UCSD-AML1 (cell line): ENCODE measurements around the gene USH2A.
"Not testable (repeated sequence)": the region's sequence is repeated elsewhere in the genome, so short reads cannot be mapped to it uniquely, and the experiment has no call there.

Source experiments
- DNase-seq: peaks from one replicate; lab custom pipeline; 2025; ENCODE audit not compliant: unreplicated experiment; lab: John Stamatoyannopoulos, UW

USH2A gene

DNA sequence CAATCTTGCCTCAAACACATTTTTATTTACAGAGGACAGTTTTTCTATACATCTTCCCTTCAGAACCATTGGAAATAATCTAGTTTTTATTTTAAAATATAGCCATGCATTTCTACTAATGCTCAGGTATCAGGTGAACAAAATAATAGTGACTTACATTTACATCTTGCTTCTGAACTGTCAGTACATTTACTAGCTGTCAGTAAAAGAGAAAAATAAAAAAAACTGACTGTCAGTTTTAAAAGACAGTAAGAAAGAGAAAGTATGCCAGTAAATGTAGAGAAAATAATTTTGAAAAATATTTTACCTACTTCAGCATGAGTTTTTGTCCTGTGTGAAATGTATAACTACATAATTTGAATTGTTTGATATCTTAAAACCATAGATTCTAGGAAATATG, 33.5 kb downstream of the USH2A start:
- DNase-seq = no peak

DNA sequence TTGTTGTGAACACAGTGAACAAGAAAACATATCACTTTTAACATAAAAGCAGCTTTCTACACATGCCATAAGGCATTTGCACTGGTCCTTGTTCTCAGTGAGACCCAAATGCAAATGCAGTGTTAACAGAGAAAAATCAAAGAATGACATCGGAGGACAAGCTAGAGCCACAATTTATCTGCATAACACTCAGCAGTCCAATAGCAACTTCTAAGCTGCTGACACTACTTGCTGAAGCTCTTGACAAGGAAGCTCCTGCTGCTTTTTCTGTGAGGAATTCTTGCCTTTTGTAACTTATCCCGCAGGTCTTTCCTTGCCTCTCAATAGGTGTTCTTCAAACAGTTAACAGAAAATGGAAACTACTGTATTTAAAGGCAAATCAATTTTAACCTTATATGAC, 34.7 kb downstream of the USH2A start:
- DNase-seq = no peak

DNA sequence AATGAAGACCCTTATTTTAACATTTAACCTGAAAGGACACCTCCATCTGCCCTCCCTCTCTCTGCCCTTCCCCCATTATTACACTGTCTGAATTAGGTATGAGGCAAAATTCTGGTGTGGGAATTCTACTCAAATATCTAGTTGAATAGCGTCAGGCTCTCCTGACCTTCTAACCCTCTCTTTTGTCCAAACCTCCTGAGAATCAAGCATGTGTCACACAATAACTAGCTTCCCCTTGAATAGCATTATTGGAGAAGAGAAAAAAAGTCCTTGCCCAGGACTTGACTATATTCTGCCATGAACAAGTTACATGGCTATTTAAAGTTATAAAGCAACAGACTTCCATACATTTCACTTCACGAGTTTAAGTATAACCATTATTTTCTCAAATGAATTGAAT, 35.5 kb downstream of the USH2A start:
- DNase-seq = no peak

DNA sequence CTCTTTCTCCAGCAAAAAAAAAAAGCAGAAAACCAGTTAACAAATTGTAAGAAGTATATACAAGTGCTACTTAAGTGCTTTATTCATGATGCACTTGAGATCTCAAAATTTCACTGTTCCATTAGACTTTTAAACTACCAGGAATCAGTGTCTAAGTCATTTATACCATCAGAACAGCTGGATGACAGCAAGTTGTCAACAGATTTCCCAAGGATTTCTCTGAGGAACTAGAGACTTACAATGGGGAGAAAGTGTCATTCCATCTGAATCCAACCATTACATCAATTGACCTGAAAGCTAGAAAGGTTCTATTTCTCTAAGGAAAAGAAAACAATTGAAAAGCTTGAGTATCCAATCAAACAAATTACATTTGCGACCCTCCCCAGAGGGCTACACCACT, 43.8 kb downstream of the USH2A start:
- DNase-seq = no peak

DNA sequence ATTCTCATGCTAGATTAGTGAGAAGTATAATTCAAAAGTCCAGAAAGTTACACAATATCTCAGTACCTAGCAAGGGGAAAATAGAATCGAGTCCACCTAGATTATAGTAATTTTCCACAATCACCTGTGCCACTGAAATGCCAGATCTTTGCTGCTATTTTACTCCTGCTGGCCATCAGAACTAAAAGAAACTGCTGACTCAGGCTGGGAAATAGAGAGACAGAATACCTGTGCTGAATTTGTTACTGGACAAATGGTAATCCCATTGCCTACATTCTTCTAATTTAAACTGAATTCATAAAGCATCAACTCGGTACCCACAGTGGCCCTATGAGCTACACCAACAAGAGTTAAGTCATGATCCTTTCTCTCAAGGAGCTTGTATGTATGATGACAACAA, 55.0 kb downstream of the USH2A start:
- no peak for DNase-seq

DNA sequence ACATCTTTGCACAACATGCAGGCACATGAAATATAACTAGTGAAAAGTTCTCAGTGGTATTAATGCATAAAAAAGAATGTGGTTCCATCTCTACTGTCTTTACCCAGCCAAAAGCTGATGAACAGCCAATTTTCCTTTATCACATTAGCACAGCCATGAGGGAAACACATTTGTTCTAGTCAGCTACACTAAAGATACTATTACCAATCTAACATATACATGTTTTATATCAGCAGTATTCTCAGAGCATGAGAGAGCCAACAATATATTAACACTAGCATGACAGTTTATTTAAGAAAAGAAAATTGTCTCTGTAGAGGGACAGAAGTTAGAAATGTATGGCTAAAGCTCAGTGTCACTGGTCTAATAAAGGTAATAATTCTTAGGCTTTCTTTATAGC, 56.3 kb downstream of the USH2A start:
- DNase-seq = no peak

DNA sequence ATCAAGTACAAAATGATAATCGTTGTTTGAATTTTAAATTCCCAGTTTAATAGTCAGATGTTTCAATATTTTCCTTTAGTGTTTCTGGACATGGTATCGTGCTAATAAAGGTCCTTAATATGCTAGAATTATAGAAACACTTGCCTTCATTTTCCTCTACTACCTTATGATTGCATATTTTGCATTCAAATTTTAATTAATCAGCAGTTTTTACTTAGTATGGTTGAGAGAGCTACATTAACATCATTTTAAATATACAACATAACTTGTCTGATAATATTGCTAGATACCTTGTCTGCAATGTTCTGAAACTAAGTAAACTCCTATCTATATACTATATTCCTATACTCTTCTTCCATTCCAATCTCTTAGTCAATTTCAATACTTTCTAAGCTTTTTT, 66.3 kb downstream of the USH2A start:
- no peak for DNase-seq

DNA sequence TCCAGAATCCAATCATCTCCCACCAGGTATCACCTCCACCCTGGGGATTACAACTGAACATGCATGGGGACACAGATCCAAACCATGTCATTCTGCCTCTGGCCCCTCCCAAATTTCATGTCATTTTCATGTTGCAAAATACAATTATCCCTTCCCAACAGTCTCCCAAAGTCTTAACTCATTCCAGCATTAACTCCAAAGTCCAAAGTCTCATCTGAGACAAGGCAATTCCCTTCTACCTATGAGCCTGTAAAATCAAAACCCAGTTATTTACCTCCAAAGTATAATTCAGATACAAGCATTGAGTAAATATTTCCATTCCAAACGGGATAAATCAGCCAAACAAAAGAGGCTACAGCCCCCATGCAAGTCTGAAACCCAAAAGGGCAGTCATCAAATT, 73.1 kb downstream of the USH2A start:
- DNase-seq = no peak

DNA sequence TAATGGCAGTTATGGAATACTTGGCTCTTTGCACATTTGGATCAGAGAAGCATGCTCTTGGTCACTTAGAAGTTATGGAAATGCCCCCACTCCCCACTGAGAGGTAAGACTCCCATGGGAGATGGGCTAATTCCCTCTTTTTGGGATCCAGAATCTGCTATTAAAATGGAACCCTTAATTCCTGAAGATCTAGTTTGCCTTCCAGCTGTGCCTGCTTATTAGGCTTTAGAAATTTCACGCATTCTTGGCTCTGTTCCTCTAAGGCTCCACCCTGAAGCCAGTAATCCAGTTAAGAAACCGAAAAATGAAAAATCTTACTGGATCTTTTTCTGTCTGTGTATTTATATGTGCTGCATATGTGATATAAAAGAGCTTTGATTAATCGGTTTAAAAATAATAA, 76.7 kb downstream of the USH2A start:
- no peak for DNase-seq

DNA sequence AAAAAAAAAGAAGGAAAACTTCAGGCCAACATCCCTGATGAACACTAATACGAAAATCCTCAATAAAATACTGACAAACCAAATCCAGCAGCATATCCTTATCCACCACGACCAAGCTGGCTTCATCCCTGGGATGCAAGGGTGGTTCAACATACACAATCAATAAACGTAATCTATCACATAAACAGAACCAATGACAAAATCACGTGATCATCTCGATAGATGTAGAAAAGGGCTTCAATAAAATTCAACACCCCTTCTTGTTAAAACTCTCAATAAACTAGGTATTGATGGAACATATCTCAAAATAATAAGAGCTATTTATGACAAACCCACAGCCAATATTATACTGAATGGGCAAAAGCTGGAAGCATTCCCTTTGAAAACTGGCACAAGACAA, 82.7 kb downstream of the USH2A start:
- DNase-seq = not testable (repeated sequence)

DNA sequence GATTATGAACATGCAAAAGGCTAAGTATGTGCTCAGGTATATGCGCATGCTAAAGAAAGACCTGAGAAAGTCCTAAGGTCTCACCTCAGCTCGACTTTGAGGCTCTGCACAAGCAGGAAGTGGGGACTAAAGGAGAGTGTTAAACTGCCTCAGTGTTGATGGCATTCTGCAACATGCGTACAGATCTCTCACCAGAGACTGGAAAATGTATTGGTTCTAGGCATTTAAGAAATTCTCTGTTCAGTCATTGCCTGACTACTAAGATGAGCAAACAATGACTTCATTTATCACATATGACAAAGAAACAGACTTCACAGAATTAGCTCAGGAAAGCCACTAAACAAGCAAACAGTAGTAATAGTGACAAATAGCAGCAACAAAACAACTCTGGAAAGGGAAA, 90.8 kb downstream of the USH2A start:
- DNase-seq = no peak

DNA sequence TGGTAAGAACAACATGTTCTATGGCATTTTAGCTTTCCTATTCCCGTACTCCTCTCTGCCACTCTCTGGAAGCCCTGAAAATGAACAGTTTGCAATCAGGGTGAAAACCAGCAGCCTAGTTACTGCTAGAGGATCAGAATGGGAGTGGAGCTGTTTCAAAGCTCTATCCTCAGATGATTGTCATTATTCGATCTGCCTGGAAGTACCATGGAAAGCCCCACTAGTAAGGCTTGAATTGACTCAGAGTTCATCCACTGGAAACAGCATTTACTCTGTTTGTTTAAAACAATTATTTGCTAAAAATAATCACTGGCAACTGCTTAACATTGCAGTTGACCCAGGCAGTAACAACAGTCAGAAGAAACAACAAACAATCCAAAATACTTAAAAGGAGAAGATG, 91.2 kb downstream of the USH2A start:
- no peak for DNase-seq

DNA sequence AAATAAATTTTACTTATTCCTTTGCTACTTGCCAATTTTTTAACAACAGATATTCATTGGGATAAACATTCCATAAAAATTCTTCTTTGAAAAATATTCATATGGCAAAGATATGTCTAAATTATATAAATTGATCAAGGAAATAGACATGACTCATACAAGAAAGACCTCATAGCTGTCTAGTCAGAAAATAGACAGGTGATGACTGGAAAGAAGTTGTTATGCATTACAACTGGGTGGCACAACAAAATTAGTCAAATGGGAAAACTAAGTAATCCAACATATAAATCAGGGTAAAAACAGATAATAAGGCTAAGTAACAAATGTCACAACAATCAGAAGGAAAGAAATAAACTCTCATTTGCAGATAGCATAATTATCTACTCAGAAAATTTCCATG, 92.0 kb downstream of the USH2A start:
- no peak for DNase-seq

DNA sequence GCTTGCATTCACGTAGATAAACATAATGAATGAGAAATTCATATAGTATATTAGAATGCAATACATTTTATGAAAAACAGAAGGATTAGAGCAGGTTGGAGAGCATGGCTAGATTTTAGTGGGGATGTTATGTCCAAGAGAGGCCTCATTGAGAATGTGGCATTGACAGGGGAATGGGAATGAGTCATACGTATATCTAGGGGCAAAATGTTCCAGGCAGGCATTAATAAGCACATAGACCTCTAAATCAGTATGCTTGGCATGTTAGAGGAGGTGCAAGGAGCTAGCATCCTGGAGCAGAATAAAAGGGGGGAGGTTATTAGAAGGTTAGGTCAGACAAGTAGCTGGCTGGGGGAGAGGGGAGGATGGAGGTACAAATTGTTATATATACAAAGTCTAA, 93.0 kb downstream of the USH2A start:
- no peak for DNase-seq

DNA sequence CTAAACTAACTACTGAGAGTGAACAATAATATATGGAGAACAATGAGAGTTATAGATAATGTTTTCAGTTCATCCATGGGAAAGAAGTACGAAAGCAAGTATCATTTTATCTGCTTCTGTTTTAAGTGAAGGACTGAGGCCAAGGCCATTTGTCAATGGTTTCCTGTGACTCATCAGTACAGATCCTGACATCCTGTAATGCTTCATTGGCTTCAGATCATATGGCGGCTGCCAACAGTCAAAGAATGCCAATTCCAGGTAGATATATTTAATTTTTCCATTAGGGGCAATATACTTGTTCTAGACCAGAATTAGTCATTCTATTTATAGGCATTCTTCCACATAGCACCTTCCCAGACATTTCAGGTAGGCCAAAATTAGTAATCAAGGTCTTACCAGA, 97.3 kb downstream of the USH2A start:
- no peak for DNase-seq

DNA sequence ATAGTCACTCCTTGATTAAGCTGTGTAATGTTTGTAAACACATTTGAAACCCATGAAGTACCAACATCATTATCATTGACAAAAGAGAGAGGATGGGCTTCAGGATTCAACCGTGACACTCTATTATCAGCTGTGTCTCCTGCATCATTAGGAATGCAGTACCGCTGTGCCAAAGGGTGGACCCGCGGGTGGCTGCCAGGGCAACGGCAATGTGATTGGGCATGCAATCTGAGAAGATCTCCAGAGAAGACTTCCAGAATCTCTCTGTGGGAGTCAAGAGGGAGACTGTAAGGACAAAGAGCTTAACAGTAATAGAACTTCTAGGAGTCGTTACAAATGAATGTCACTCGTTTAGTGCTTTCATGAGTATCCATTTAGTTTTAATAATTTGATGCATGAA, 97.9 kb downstream of the USH2A start:
- DNase-seq = no peak

DNA sequence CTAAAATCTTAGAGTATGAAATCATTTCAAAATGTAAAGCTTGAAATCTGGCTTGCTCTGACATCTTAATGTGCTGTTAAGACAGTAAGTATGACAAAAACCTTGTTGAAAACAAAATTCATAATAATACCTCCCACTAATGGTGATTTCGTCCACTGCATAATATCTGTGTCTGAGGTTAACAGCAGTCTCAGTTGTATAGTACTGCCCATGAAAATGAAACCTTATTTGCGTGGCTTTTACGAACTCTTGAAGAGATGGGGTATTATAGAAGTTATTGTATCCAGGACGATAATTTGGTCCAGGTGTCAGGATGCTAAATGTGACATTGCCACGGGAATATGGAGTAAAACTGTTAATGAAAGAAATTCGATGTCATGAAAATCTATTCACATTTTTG, 99.9 kb downstream of the USH2A start:
- DNase-seq = no peak

DNA sequence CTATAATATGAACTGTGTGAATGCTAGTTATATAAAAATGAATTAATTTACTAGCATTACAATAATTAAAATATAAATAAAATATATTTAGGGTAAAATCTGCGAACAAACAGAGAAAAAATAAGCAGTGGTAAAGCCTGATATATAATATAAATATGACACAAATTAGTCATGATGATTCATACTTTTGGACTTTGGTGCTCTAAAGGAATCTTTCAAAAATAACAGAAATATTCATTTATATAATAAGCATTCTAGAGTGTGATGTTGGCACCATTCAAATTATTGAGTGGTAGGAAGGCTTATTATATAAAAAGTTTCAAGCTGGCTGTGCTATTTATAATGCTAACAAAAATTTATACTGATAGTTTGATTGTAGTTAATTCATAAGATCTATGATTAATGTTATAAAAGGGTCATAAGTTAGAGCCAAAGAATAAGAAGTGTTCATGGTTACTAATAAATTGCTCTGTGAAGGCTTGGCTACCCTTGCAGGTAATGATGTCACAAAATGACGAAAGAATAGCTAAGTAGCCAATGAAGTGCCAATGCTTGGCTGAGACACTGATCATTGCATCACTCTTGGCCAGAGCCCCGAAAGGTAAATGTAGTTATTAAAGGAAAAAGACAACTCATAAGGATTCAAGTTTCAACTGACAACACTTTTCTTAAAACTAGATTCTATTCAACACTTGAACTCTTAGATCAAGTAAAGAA, 108.7 kb downstream of the USH2A start:
- no peak for DNase-seq

DNA sequence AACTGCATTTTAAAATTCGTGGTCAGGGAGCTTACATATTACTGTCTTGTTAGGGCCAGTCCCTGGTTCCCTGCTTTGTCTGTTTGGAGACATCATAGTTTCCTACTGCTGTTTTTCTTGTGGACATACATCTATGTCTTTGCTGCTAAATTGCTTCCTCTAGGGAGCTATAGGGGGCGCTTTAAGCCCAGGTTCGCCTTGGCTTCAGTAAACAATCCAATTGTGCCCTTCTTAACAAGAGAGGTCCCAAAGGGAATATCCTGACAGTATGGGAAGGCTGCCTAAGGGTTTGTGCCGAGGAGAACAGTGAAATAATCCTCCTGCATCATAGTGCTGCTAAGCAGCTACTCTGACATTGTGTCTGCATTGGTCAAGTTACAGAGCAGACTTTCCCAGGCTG, 112.5 kb downstream of the USH2A start:
- DNase-seq = peak; percentile 7

DNA sequence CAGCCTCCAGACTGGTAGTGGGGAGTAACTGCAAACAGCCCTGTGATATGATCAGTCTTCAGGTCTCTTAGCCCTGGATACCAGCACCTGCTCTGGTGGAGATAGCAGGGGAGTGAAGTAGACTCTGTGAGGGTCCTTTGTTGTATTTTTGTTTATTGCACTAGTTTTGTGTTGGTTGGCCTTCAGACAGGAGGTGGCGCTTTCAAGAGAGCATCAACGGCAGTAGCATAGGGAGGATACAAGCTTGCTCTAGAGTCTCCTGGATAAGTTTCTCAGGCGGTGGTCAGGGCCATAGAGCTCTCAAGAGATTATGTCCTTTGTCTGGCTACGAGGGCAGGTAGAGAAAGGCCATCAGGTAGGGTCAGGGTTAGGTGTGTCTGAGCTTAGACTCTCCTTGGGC, 116.4 kb downstream of the USH2A start:
- DNase-seq = no peak

DNA sequence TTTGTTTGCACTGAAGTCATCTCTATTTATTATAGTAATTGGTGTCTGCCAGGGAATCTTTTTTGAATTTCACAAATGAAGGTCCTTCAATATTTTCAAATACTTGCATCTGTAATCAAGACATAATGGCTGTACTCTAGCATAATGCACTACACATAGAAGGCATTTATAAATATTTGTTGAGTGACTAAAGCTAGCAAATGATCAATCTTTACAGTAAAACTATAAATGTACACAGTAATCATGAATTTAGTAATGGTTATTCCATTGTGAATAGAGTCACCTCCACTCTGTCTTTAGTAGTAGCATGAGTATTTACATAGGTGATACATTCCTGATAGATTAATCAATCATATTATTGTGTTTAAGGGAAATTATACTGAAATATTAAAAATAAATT, 119.6 kb downstream of the USH2A start:
- DNase-seq = no peak

DNA sequence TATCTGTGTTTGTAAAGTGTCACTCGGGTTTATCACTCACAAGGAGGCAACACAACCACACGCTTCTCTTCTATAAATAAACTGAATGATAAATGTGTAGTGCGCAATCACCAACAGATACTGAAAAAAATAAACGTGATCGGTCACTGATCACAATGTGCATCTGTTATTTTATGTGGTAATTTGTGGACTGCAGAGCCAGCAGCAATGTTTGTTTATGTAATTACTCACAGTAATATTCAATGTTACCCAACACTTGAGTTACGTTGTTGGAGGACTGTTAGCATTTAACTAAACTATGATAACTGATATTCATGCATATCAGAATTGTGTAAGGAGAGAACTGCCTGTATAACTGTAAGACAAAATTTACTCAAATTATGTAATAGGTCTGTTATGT, 129.6 kb downstream of the USH2A start:
- no peak for DNase-seq

DNA sequence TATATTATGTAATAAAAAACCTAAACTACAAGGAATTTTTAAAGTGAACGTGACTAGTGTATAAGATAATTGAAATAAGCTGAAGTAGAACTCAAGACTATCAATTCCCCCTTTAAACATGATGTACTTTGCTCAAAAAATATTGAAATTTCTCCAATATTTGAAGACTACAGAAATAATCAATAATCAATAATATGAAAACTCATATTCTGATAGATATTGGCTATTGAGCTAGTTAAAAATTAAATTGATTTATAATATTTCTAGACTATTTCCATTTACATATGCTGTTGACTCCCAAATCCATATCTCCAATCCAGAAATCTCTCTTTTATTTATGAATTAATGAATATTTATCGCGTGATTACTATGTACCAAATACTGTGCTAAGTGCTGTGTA, 133.2 kb downstream of the USH2A start:
- no peak for DNase-seq

DNA sequence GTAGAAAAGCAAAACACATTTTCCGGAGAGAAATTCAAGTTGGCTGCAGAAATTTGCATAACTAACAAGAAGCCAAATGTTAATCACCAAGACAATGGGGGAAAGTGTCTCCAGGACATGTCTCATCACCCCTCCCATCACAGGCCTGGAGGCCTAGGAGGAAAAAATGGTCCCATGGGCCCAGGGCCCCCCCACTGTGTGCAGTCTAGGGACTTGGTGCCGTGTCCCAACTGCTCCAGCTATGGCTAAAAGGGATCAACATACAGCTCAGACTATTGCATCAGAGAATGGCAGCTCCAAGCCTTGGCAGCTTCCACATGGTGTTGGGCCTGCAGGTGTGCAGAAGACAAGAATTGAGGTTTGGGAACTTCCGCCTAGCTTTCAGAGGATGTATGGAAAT, 138.2 kb downstream of the USH2A start:
- no peak for DNase-seq
